CD14-positive monocyte (primary cell): ENCODE data around the gene SELENOK. TPM values are rescaled to one million over a fixed set of nuclear protein-coding genes. Genes with fewer than 3 reads are reported as not detected.

Experiments used
- DNase-seq, 3 donors: peaks; one replicate each; pipeline ENCODE4 v3.0.0-alpha.2; 2011 to 2022
- H2AFZ ChIP-seq: 2 replicates; pipeline ENCODE4 v1.6.0; 2012; ENCODE audit warnings: mild to moderate bottlenecking, low read depth, low read length, inconsistent platforms; ENCODE audit not compliant: insufficient read depth, poor library complexity, severe bottlenecking
- H3K27ac ChIP-seq, 2 donors: 1 replicate in 1 of 2; 2 replicates in 1 of 2; pipeline ENCODE4 v1.5.1; 2012 to 2013; ENCODE audit warnings: low read length in 2 of 2, control low read depth in 1 of 2, inconsistent platforms in 1 of 2, low read depth in 1 of 2, mild to moderate bottlenecking in 1 of 2
- H3K27me3 ChIP-seq, 2 donors: one replicate each; pipeline versions ENCODE4 v1.6.0 to v1.6.1; 2011 to 2013; ENCODE audit warnings: low read length in 2 of 2; ENCODE audit not compliant: control insufficient read depth in 2 of 2, insufficient read depth in 2 of 2
- H3K36me3 ChIP-seq, 2 donors: replicated peaks in 1 of 2; 1 replicate in 1 of 2; 2 replicates in 1 of 2; pipeline versions ENCODE4 v1.5.1 to v1.6.1; 2012 to 2013; ENCODE audit warnings: low read length in 2 of 2, control low read depth in 1 of 2, inconsistent platforms in 1 of 2, mild to moderate bottlenecking in 1 of 2; ENCODE audit not compliant: insufficient read depth in 2 of 2, control insufficient read depth in 1 of 2
- H3K4me1 ChIP-seq, 2 donors: 1 replicate in 1 of 2; 2 replicates in 1 of 2; pipeline versions ENCODE4 v1.5.1 to v1.6.1; 2012 to 2013; ENCODE audit warnings: low read length in 2 of 2, control low read depth in 1 of 2, inconsistent platforms in 1 of 2, mild to moderate bottlenecking in 1 of 2, moderate library complexity in 1 of 2; ENCODE audit not compliant: insufficient read depth in 2 of 2, control insufficient read depth in 1 of 2
- H3K4me2 ChIP-seq: replicated peaks from 2 replicates; pipeline ENCODE3; 2012; ENCODE audit warnings: low read length, moderate library complexity, mild to moderate bottlenecking; ENCODE audit not compliant: poor library complexity, severe bottlenecking; ENCODE audit errors: extremely low read depth
- H3K4me3 ChIP-seq, 3 experiments: fragments of 200-600 bp in 1 of 3; sonication (generic) in 1 of 3; replicated peaks in 1 of 3; 1 replicate in 2 of 3; 2 replicates in 1 of 3; pipeline ENCODE4 v1.5.1; 2011 to 2013; ENCODE audit warnings: low read length in 3 of 3, mild to moderate bottlenecking in 3 of 3, control low read depth in 2 of 3, low read depth in 2 of 3, inconsistent platforms in 1 of 3, moderate library complexity in 1 of 3
- H3K79me2 ChIP-seq: 2 replicates; pipeline ENCODE4 v1.6.0; 2012; ENCODE audit warnings: mild to moderate bottlenecking, control low read depth, inconsistent platforms, low read length, moderate library complexity; ENCODE audit not compliant: insufficient read depth
- H3K9ac ChIP-seq: 2 replicates; pipeline ENCODE4 v1.6.0; 2017; ENCODE audit warnings: low read length, mild to moderate bottlenecking; ENCODE audit not compliant: insufficient read depth, poor library complexity, severe bottlenecking
- H3K9me3 ChIP-seq, 2 donors: replicated peaks in 1 of 2; 1 replicate in 1 of 2; 2 replicates in 1 of 2; pipeline versions ENCODE4 v1.5.1 to v1.6.1; 2012 to 2013; ENCODE audit warnings: low read length in 2 of 2, control low read depth in 1 of 2; ENCODE audit not compliant: control insufficient read depth in 1 of 2, insufficient read depth in 1 of 2
- H4K20me1 ChIP-seq: 2 replicates; pipeline ENCODE4 v1.6.0; 2012; ENCODE audit warnings: mild to moderate bottlenecking, low read length, control low read depth, moderate library complexity; ENCODE audit not compliant: insufficient read depth
- H3K27ac Mint-ChIP-seq, 7 donors: one replicate each; pipeline ENCODE4 v1.8.0; 2020; ENCODE audit warnings: mild to moderate bottlenecking in 7 of 7, mixed read lengths in 7 of 7, moderate library complexity in 6 of 7, inconsistent platforms in 2 of 7
- H3K27me3 Mint-ChIP-seq, 3 donors: one replicate each; pipeline ENCODE4 v1.8.0; 2021 to 2022; ENCODE audit warnings: low read depth in 3 of 3, mild to moderate bottlenecking in 3 of 3, mixed read lengths in 3 of 3, moderate library complexity in 3 of 3, inconsistent platforms in 1 of 3
- H3K36me3 Mint-ChIP-seq, 2 donors: one replicate each; pipeline ENCODE4 v1.8.0; 2020; ENCODE audit warnings: mixed read lengths in 2 of 2, inconsistent platforms in 1 of 2, mild to moderate bottlenecking in 1 of 2
- H3K4me1 Mint-ChIP-seq: one replicate; pipeline ENCODE4 v1.8.0; 2020; ENCODE audit warnings: mild to moderate bottlenecking, mixed read lengths
- H3K4me3 Mint-ChIP-seq, 2 donors: one replicate each; pipeline ENCODE4 v1.8.0; 2020; ENCODE audit warnings: mild to moderate bottlenecking in 2 of 2, mixed read lengths in 2 of 2, moderate library complexity in 1 of 2
- H3K9me3 Mint-ChIP-seq, 7 donors: one replicate each; pipeline ENCODE4 v1.8.0; 2020 to 2022; ENCODE audit warnings: mixed read lengths in 7 of 7, mild to moderate bottlenecking in 6 of 7, moderate library complexity in 6 of 7, inconsistent platforms in 2 of 7
- WGBS: methylation state at CpG from one replicate; pipeline ENCODE4 v1.1.5; 2013; ENCODE audit warnings: missing lambda C conversion rate; ENCODE audit not compliant: insufficient coverage; 5-methylcytosine and 5-hydroxymethylcytosine counted together
- intact Hi-C, 2 donors: fragments of 100-400 bp; cut with micrococcal nuclease; formaldehyde crosslinking; loops; one replicate each; pipeline versions ENCODE4 v1.15.0 to v1.15.1; 2023
- polyA plus RNA-seq, 3 donors: library from polyadenylated mRNA; depleted of rRNA in 1 of 3; unstranded in 2 of 3; stranded (reverse) in 1 of 3; fragments of 300-500 nt in 2 of 3; fragments of >200 nt in 1 of 3; fragmentation: Illumina TruSeq in 2 of 3; gene quantifications; 1 replicate in 2 of 3; 2 replicates in 1 of 3; pipeline ENCODE4 v1.2.3, GENCODE V29; 2012 to 2021
- TF ChIP-seq, protein P1 (sequence below): fragments of 200-600 bp; IDR thresholded peaks from one replicate; pipeline ENCODE4 v1.8.0; 2022; ENCODE audit warnings: antibody characterized with exemption, mild to moderate bottlenecking

The SELENOK gene
- polyA plus RNA-seq, 3 donors = 96.4 to 117 (median 105) TPM

DNA sequence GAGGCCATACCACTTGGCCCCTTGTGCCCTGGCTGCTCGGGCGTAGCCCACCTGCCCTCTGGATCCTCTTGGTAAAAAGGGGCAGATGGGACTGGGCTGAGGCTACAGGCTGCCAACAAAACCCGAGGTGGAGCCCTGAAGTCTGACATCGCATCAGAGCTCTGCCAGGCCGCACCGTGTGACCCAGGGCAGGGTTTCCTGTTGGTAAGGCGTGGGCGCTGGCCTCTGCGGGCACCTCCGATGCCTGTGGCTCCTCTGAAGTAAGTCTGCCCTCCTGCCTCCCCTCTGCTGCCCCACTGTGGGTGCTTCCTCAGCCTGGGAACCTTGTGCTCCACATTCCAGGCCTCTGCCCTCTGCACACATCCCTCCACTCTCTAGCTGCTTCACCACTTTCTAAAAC lies 54.3 kb downstream of the SELENOK start:
- H4K20me1 ChIP-seq = no peaks in the 10 kb centered on the region
- no peak overlapping the region for H3K4me3 ChIP-seq
- peaks cover 0 to 2% of the 10 kb centered on the region in 2 donors for H3K36me3 Mint-ChIP-seq
- peaks cover 12 to 17% (median 15%) of the 10 kb centered on the region in 3 donors for H3K27me3 Mint-ChIP-seq
- no peaks in the 10 kb centered on the region for H3K79me2 ChIP-seq
- no peak overlapping the region for H3K27ac ChIP-seq
- H3K27me3 ChIP-seq = no peaks in the 10 kb centered on the region
- H3K4me2 ChIP-seq = no peak overlapping the region
- H3K36me3 ChIP-seq = no peaks in the 10 kb centered on the region
- H3K27ac Mint-ChIP-seq = peak overlapping the region in 1 of 7 donors; percentile 66
- no peak for DNase-seq
- H3K4me1 ChIP-seq = peaks cover 19 to 22% of the 10 kb centered on the region in 2 donors
- no peak overlapping the region for H3K4me3 Mint-ChIP-seq
- H3K9me3 ChIP-seq = no peaks in the 10 kb centered on the region
- H3K9me3 Mint-ChIP-seq = no peaks in the 10 kb centered on the region
- no peak overlapping the region for H3K9ac ChIP-seq
- TF ChIP-seq, protein P1, sequence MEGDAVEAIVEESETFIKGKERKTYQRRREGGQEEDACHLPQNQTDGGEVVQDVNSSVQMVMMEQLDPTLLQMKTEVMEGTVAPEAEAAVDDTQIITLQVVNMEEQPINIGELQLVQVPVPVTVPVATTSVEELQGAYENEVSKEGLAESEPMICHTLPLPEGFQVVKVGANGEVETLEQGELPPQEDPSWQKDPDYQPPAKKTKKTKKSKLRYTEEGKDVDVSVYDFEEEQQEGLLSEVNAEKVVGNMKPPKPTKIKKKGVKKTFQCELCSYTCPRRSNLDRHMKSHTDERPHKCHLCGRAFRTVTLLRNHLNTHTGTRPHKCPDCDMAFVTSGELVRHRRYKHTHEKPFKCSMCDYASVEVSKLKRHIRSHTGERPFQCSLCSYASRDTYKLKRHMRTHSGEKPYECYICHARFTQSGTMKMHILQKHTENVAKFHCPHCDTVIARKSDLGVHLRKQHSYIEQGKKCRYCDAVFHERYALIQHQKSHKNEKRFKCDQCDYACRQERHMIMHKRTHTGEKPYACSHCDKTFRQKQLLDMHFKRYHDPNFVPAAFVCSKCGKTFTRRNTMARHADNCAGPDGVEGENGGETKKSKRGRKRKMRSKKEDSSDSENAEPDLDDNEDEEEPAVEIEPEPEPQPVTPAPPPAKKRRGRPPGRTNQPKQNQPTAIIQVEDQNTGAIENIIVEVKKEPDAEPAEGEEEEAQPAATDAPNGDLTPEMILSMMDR = no peak
- WGBS = 65% methylated on average over 10 of the region's 10 CpGs
- H2AFZ ChIP-seq = no peak overlapping the region
- peaks cover 20% of the 10 kb centered on the region for H3K4me1 Mint-ChIP-seq
- intact Hi-C loops = no loop called here

GRCh38 chr3:53836084-53836872 lies 55.4 kb downstream of the SELENOK start:
- Mint-ChIP-seq H3K27me3 (peaks cover 10 to 16% (median 14%) of the 10 kb centered on the region in 3 donors), H3K27ac (peak overlapping the region in 1 of 7 donors; percentile 13), H3K36me3 (peaks cover 0 to 2% of the 10 kb centered on the region in 2 donors), H3K9me3 (no peaks in the 10 kb centered on the region), H3K4me1 (peaks cover 20% of the 10 kb centered on the region), H3K4me3 (no peak overlapping the region)
- Histone ChIP-seq H3K4me3 (no peak overlapping the region), H3K79me2 (no peaks in the 10 kb centered on the region), H3K9ac (no peak overlapping the region), H3K9me3 (no peaks in the 10 kb centered on the region), H3K27me3 (no peaks in the 10 kb centered on the region), H3K36me3 (no peaks in the 10 kb centered on the region), H3K4me1 (peaks cover 19 to 22% of the 10 kb centered on the region in 2 donors), H3K27ac (no peak overlapping the region), H4K20me1 (no peaks in the 10 kb centered on the region), H3K4me2 (no peak overlapping the region), H2AFZ (no peak overlapping the region)
- DNase-seq = no peak
- TF ChIP-seq, protein P1 = no peak
- intact Hi-C loops = no loop called here
- 97% methylated on average over 8 of the region's 9 CpGs for WGBS
